Mesenchymal stem cell (in vitro differentiated cells and primary cell): ENCODE results near the gene C20orf96.

Experiments
- DNase-seq: peaks from one replicate; pipeline ENCODE4 v3.0.0-alpha.2; 2013
- H2AFZ ChIP-seq: one replicate; pipeline ENCODE4 v1.6.1; 2013; ENCODE audit warnings: low read depth, mild to moderate bottlenecking, control low read depth, inconsistent platforms, low read length, moderate library complexity
- H2AK5ac ChIP-seq: 2 replicates; pipeline ENCODE4 v1.6.1; 2013; ENCODE audit warnings: low read length, moderate library complexity, mild to moderate bottlenecking, inconsistent platforms; ENCODE audit not compliant: severe bottlenecking
- H2BK120ac ChIP-seq: one replicate; pipeline ENCODE4 v1.6.1; 2013; ENCODE audit warnings: low read depth, mild to moderate bottlenecking, inconsistent platforms, low read length, moderate library complexity
- H2BK12ac ChIP-seq, 2 experiments: one replicate each; pipeline ENCODE4 v1.6.1; 2013; ENCODE audit warnings: inconsistent platforms in 2 of 2, low read length in 2 of 2, mild to moderate bottlenecking in 2 of 2, moderate library complexity in 2 of 2, control low read depth in 1 of 2
- H2BK15ac ChIP-seq: one replicate; pipeline ENCODE4 v1.6.1; 2013; ENCODE audit warnings: mild to moderate bottlenecking, low read depth, inconsistent platforms; ENCODE audit not compliant: poor library complexity, severe bottlenecking
- H2BK5ac ChIP-seq: 2 replicates; pipeline ENCODE4 v1.6.1; 2013; ENCODE audit warnings: low read depth, mild to moderate bottlenecking, low read length, control low read depth, inconsistent platforms; ENCODE audit not compliant: poor library complexity, severe bottlenecking
- H3K14ac ChIP-seq, 2 experiments: one replicate each; pipeline ENCODE4 v1.6.1; 2013; ENCODE audit warnings: inconsistent platforms in 2 of 2, low read length in 2 of 2, control low read depth in 1 of 2, mild to moderate bottlenecking in 1 of 2, moderate library complexity in 1 of 2
- H3K18ac ChIP-seq, 2 experiments: one replicate each; pipeline ENCODE4 v1.6.1; 2013; ENCODE audit warnings: inconsistent platforms in 2 of 2, low read length in 2 of 2, control low read depth in 1 of 2, low read depth in 1 of 2, mild to moderate bottlenecking in 1 of 2
- H3K23ac ChIP-seq, 2 experiments: one replicate each; pipeline ENCODE4 v1.6.1; 2013; ENCODE audit warnings: inconsistent platforms in 2 of 2, low read length in 2 of 2, mild to moderate bottlenecking in 2 of 2, moderate library complexity in 2 of 2, control low read depth in 1 of 2
- H3K27ac ChIP-seq: 2 replicates; pipeline ENCODE4 v1.5.1; 2013; ENCODE audit warnings: mild to moderate bottlenecking, moderate library complexity, low read length, control low read depth, inconsistent platforms; ENCODE audit not compliant: poor library complexity, severe bottlenecking
- H3K27me3 ChIP-seq, 2 experiments: 2 replicates each; pipeline versions ENCODE4 v1.6.1 to v1.7.0; 2013; ENCODE audit warnings: low read length in 2 of 2, mild to moderate bottlenecking in 2 of 2, moderate library complexity in 2 of 2, control low read depth in 1 of 2, inconsistent platforms in 1 of 2; ENCODE audit not compliant: control insufficient read depth in 1 of 2, insufficient read depth in 1 of 2
- H3K36me3 ChIP-seq, 2 experiments: 2 replicates each; pipeline versions ENCODE4 v1.6.1 to v1.7.0; 2013; ENCODE audit warnings: low read length in 2 of 2, control low read depth in 1 of 2, inconsistent platforms in 1 of 2, low read depth in 1 of 2, mild to moderate bottlenecking in 1 of 2; ENCODE audit not compliant: insufficient read depth in 2 of 2, control insufficient read depth in 1 of 2
- H3K4ac ChIP-seq, 2 experiments: one replicate each; pipeline ENCODE4 v1.6.1; 2013; ENCODE audit warnings: inconsistent platforms in 2 of 2, low read length in 2 of 2, mild to moderate bottlenecking in 2 of 2, moderate library complexity in 2 of 2, control low read depth in 1 of 2, low read depth in 1 of 2
- H3K4me1 ChIP-seq: 2 replicates; pipeline ENCODE4 v1.6.1; 2013; ENCODE audit warnings: low read depth, low read length, control low read depth; ENCODE audit not compliant: control insufficient read depth, insufficient read depth
- H3K4me2 ChIP-seq: 2 replicates; pipeline ENCODE4 v1.6.1; 2013; ENCODE audit warnings: low read length, mild to moderate bottlenecking, inconsistent platforms; ENCODE audit not compliant: poor library complexity, severe bottlenecking
- H3K4me3 ChIP-seq, 2 experiments: 2 replicates each; pipeline versions ENCODE4 v1.5.1 to v1.7.0; 2013; ENCODE audit warnings: low read length in 2 of 2, mild to moderate bottlenecking in 2 of 2, control low read depth in 1 of 2, low read depth in 1 of 2; ENCODE audit not compliant: insufficient read depth in 1 of 2
- H3K79me1 ChIP-seq: replicated peaks from 2 replicates; pipeline ENCODE4 v1.6.1; 2013; ENCODE audit warnings: mild to moderate bottlenecking, control low read depth, low read length, inconsistent platforms; ENCODE audit not compliant: poor library complexity, severe bottlenecking
- H3K9ac ChIP-seq: 2 replicates; pipeline ENCODE4 v1.7.0; 2013; ENCODE audit warnings: mild to moderate bottlenecking, low read length, moderate library complexity
- H3K9me3 ChIP-seq: 2 replicates; pipeline ENCODE4 v1.7.0; 2013; ENCODE audit warnings: mild to moderate bottlenecking, low read length; ENCODE audit not compliant: control insufficient read depth
- H4K8ac ChIP-seq: one replicate; pipeline ENCODE4 v1.6.1; 2013; ENCODE audit warnings: inconsistent platforms, mild to moderate bottlenecking, low read length, moderate library complexity
- H4K91ac ChIP-seq: one replicate; pipeline ENCODE4 v1.6.1; 2013; ENCODE audit warnings: mild to moderate bottlenecking, low read length, inconsistent platforms
- WGBS: methylation state at CpG from one replicate; pipeline ENCODE4 v1.1.7; 2013; ENCODE audit warnings: mixed read lengths; 5-methylcytosine and 5-hydroxymethylcytosine counted together

C20orf96 gene

DNA sequence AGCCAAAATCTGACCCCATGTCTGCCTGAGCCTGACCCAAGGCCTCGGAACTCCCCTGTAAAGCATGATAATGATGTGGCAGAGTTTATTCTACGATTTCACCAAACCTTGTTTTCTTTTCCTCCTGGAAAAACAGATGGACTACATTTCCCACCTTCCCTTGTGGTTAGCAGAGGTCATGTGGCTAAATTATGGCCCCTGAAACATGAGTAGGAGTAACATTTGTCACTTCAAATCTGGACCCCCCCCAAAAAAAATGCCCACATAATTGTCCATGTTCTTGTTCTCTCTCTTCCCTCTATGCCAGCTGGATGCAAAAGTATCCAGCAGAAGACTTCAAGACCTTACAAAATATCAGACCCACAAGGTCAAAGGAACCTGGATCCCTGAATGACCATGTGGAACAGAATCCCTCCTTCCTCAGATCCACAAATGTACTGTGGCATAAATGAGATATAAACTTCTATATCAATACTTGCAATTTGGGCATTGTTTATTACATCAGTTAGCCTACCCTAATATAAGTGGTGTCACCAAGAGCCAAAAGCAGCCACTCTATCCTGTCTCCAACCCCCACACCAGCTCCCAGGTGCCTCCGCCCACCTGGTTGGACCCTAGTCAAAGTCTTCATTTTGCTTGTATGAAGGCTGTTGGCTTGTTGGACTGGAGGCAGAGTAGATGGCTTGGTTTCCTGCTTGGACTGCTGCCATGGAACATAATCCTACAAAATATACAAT is 1.4 kb downstream of the C20orf96 start:
- 100% methylated on average over 3 of the region's 3 CpGs for WGBS
- H3K4ac ChIP-seq = no peak overlapping the region
- H4K8ac ChIP-seq = no peak overlapping the region
- no peak overlapping the region for H3K18ac ChIP-seq
- peak overlapping the region in 1 of 2 experiments; percentile 91 for H3K4me3 ChIP-seq
- H2AK5ac ChIP-seq = peak overlapping the region; percentile 58
- DNase-seq = no peak
- H3K79me1 ChIP-seq = peaks cover 13% of the 10 kb centered on the region
- peak overlapping the region in 1 of 2 experiments; percentile 57 for H2BK12ac ChIP-seq
- H3K4me2 ChIP-seq = peak overlapping the region; percentile 97
- peaks cover 0 to 3% of the 10 kb centered on the region in 2 experiments for H3K36me3 ChIP-seq
- peak overlapping the region; percentile 50 for H2BK15ac ChIP-seq
- H3K9me3 ChIP-seq = no peaks in the 10 kb centered on the region
- H2BK120ac ChIP-seq = no peak overlapping the region
- H3K4me1 ChIP-seq = peaks cover 3% of the 10 kb centered on the region
- H3K23ac ChIP-seq = peak overlapping the region in 1 of 2 experiments; percentile 77
- H3K27me3 ChIP-seq = no peaks in the 10 kb centered on the region
- H3K14ac ChIP-seq = no peak overlapping the region
- peak overlapping the region; percentile 83 for H3K9ac ChIP-seq
- H2AFZ ChIP-seq = no peak overlapping the region
- H2BK5ac ChIP-seq = no peak overlapping the region
- no peak overlapping the region for H4K91ac ChIP-seq
- no peak overlapping the region for H3K27ac ChIP-seq

DNA sequence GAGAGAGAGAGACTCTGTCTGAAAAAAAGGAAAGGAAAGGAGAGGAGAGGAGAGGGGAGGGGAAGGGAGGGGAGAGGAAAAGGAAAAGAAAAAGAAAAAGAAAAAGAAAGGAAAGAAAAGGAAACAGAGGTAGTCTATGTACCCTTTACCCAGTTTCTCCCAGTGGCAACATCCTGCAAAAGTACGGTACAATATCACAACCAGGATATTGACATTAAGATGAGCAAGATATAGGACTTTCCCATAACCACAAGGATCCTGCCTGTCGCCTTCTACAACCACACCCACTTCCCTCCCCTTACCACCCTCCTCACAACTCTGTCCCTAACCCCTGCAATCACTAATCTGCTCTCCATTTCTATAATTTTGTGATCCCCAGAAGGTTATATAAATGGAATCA is 4.0 kb downstream of the C20orf96 start:
- no peak overlapping the region for H3K18ac ChIP-seq

DNA sequence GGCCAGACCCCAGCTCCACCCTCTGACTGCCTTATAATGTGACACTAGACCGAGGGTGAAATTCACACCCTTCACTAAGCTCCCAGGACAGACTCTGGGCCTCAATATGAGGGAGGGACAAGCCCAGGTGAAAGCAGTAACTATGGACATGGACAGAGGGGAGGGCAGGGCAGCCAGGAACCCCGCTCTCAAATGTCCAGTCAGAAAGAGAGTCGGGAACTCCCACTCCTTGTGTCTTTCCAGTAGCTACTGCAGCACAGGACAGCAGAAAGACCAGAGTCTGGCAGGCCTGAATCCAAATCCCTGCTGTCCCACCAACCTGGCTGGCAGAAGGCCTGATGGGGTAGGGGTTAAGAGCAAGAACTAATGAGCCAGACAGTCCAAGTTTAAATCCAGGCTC is 6.4 kb downstream of the C20orf96 start:
- Histone ChIP-seq H3K23ac (no peak overlapping the region), H3K27me3 (no peaks in the 10 kb centered on the region), H3K9ac (no peak overlapping the region), H2BK5ac (no peak overlapping the region), H2AK5ac (no peak overlapping the region), H3K4me2 (no peak overlapping the region), H2AFZ (no peak overlapping the region), H3K4ac (no peak overlapping the region), H3K18ac (no peak overlapping the region), H2BK120ac (no peak overlapping the region), H4K91ac (no peak overlapping the region), H3K4me1 (no peaks in the 10 kb centered on the region), H2BK15ac (no peak overlapping the region), H3K36me3 (peaks cover 12 to 23% of the 10 kb centered on the region in 2 experiments), H2BK12ac (no peak overlapping the region), H3K14ac (no peak overlapping the region), H3K79me1 (peaks cover 11% of the 10 kb centered on the region), H3K9me3 (no peaks in the 10 kb centered on the region), H4K8ac (no peak overlapping the region), H3K4me3 (no peak overlapping the region), H3K27ac (no peak overlapping the region)
- whole genome bisulfite sequencing = 73% methylated on average over 3 of the region's 3 CpGs
- DNase-seq = no peak

More for the DNA sequence above, 4.0 kb downstream of the C20orf96 start:
- Histone ChIP-seq H4K91ac (no peak overlapping the region), H3K27ac (no peak overlapping the region), H3K9ac (no peak overlapping the region), H2BK5ac (no peak overlapping the region), H3K4ac (no peak overlapping the region), H3K36me3 (peaks cover 8 to 14% of the 10 kb centered on the region in 2 experiments), H3K4me3 (no peak overlapping the region), H3K27me3 (no peaks in the 10 kb centered on the region), H2BK120ac (no peak overlapping the region), H3K14ac (no peak overlapping the region), H3K23ac (no peak overlapping the region), H3K4me1 (peaks cover 3% of the 10 kb centered on the region), H3K4me2 (no peak overlapping the region), H4K8ac (no peak overlapping the region), H2AK5ac (no peak overlapping the region), H2BK12ac (no peak overlapping the region), H3K79me1 (peaks cover 13% of the 10 kb centered on the region), H2BK15ac (no peak overlapping the region), H2AFZ (no peak overlapping the region), H3K9me3 (no peaks in the 10 kb centered on the region)
- 90% methylated on average over 2 of the region's 2 CpGs for WGBS
- DNase-seq = no peak

DNA sequence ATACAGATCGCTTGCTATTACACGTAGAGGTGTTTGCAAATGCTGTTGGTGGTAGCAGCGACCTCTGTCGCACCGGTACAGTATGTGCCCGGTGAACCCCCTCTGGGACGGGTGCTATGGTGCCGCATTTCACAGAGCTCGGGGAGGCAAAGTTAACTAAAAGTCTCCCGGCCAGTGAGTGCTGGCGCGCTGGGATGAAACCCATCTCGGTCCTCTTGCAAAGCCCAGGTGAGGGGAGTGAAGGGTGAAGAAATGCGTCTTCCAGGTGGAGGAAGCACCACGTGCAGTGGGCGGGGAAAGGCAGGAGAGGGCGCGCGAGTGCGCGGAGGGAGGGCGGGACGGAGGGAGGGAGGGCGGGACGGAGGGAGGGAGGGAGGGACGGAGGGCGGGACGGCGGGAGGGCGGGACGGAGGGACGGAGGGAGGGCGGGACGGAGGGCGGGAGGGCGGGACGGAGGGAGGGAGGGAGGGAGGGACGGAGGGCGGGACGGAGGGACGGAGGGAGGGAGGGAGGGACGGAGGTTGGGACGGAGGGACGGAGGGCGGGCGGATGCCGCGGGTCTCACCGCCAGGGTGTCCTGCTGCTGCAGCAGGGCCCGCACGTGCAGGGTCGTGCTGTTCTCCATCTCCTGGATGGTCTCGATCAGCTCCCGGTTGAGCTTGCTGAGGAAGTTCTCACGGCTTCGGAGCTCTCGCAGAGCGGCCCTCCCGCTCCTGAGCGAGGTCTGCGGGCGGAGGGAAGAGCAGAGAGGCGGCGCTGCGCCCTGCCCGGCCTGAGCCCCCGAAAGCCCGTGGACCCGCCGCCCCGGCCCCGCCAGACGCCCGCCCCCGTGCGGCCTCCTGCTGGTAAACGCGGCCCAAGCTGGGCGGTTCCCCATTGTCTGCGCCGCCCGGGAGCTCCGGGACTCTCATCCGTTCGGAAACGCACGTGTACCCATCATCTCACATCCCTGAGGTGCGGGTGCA is 11.7 kb downstream of the C20orf96 start:
- Histone ChIP-seq H2BK15ac (no peak overlapping the region), H3K4me2 (no peak overlapping the region), H3K4ac (no peak overlapping the region), H2BK12ac (no peak overlapping the region), H3K9me3 (no peaks in the 10 kb centered on the region), H3K4me3 (peak overlapping the region in 1 of 2 experiments; percentile 66), H3K9ac (no peak overlapping the region), H2AK5ac (no peak overlapping the region), H3K36me3 (peaks cover 23 to 60% of the 10 kb centered on the region in 2 experiments), H3K79me1 (peaks cover 1% of the 10 kb centered on the region), H3K18ac (no peak overlapping the region), H2BK5ac (no peak overlapping the region), H4K91ac (no peak overlapping the region), H3K23ac (no peak overlapping the region), H3K4me1 (no peaks in the 10 kb centered on the region), H4K8ac (no peak overlapping the region), H3K27me3 (no peaks in the 10 kb centered on the region), H2BK120ac (no peak overlapping the region), H2AFZ (no peak overlapping the region), H3K14ac (no peak overlapping the region), H3K27ac (no peak overlapping the region)
- 80% methylated on average over 45 of the region's 88 CpGs for WGBS
- DNase-seq = no peak
